ENCODE data around the gene PATJ. TPM values are rescaled to one million over a fixed set of nuclear protein-coding genes. Genes with fewer than 3 reads are reported as not detected.

PATJ gene
- total RNA-seq, 1 experiment from 2014 or later = 47.3 TPM

GRCh38 chr1:61953076-61953789, 211.0 kb downstream of the PATJ start:
- TF ChIP-seq CTCF (conservative IDR thresholded peaks at IDR 0.05) = no peak
- Mint-ChIP-seq H3K4me3 (peak overlapping the region in 1 of 2 experiments; percentile 49; a peak in 1 of 5 replicates), H3K36me3 (ENCODE audit: insufficient read depth in 1 of 3, low read depth in 3 of 3) (no peaks in the 10 kb centered on the region), H3K4me1 (peaks cover 50 to 51% of the 10 kb centered on the region in 2 experiments), H3K27ac (peak overlapping the region in 2 of 3 experiments; percentile 56 to 98; a peak in 3 of 7 replicates), H3K27me3 (ENCODE audit: low read depth) (no peaks in the 10 kb centered on the region), H3K9me3 (no peaks in the 10 kb centered on the region)
- no peak for DNase-seq
- Histone ChIP-seq H2BK5ac (ENCODE audit: insufficient read length, low read length) (no peak overlapping the region), H3T11ph (ENCODE audit: low read length) (no peak overlapping the region), H3K23me2 (ENCODE audit: insufficient read length, low read depth, low read length, poor library complexity, severe bottlenecking) (no peaks in the 10 kb centered on the region), H3K27me3 (ENCODE audit: insufficient read depth, low read length) (no peaks in the 10 kb centered on the region), H4K20me1 (ENCODE audit: control insufficient read depth, insufficient read depth, insufficient read length) (no peaks in the 10 kb centered on the region), H3K56ac (ENCODE audit: insufficient read length, low read depth, low read length) (no peak overlapping the region), H3K4me2 (ENCODE audit: insufficient read depth, insufficient read length, low read length) (no peak overlapping the region), H4K91ac (ENCODE audit: insufficient read length, low read depth, low read length) (no peak overlapping the region), H4K8ac (replicated peaks; ENCODE audit: insufficient read length, low read depth, low read length) (no peak overlapping the region), H3K14ac (ENCODE audit: insufficient read depth, low read length) (no peak overlapping the region), H4K5ac (ENCODE audit: insufficient read length, low read depth, low read length) (no peak overlapping the region), H3K79me1 (ENCODE audit: insufficient read depth, low read depth, low read length, poor library complexity, severe bottlenecking) (no peaks in the 10 kb centered on the region), H2BK15ac (ENCODE audit: low read depth, low read length) (no peak overlapping the region), H3K4ac (ENCODE audit: low read depth, low read length) (no peak overlapping the region), H3K23ac (ENCODE audit: insufficient read length, low read depth, low read length) (no peak overlapping the region), H3K79me2 (ENCODE audit: insufficient read depth, low read length) (no peaks in the 10 kb centered on the region), H3K27ac (ENCODE audit: insufficient read length, low read depth, low read length) (no peak overlapping the region), H2BK20ac (ENCODE audit: low read depth, low read length, poor library complexity, severe bottlenecking) (no peak overlapping the region), H2AFZ (ENCODE audit: low read length) (no peak overlapping the region), H3K9ac (ENCODE audit: extremely low read depth, insufficient read length, low read length) (no peak overlapping the region), H3K18ac (ENCODE audit: insufficient read length, low read depth, low read length) (no peak overlapping the region), H2BK12ac (ENCODE audit: insufficient read length, low read depth, low read length) (no peak overlapping the region), H2AK5ac (ENCODE audit: insufficient read length, low read length) (no peak overlapping the region), H3K4me1 (ENCODE audit: insufficient read depth, low read length) (peaks cover 6% of the 10 kb centered on the region; the same call in 1 of the 2 replicates), H2BK120ac (ENCODE audit: low read depth, low read length, poor library complexity, severe bottlenecking) (no peak overlapping the region), H3K9me3 (ENCODE audit: control insufficient read depth, low read depth, low read length) (no peaks in the 10 kb centered on the region)
- no CpG with 5 or more reads among the region's 2 CpGs for WGBS (ENCODE audit: extremely low coverage, insufficient read length, low lambda C conversion rate)

All from H9 (cell line).